HepG2 (cell line): ENCODE results near the gene MSMO1.

ENCODE experiments used
- CTCF ChIP-seq: sonication (generic); formaldehyde crosslinking; IDR thresholded peaks from 2 replicates; pipeline ENCODE4 v1.5.0; 2020; ENCODE audit warnings: mild to moderate bottlenecking, missing genetic modification reagents, moderate library complexity
- POLR2A ChIP-seq, 2 experiments: IDR thresholded peaks; 2 replicates each; pipeline ENCODE4 v1.6.1; 2011; ENCODE audit warnings: low read depth in 2 of 2, low read length in 2 of 2, mild to moderate bottlenecking in 1 of 2, moderate library complexity in 1 of 2; ENCODE audit not compliant: insufficient read depth in 1 of 2
- SETDB1 ChIP-seq: sonication (generic); formaldehyde crosslinking; IDR thresholded peaks from 2 replicates; pipeline ENCODE4 v1.5.1; 2020; ENCODE audit warnings: missing genetic modification reagents, mild to moderate bottlenecking, borderline replicate concordance
- STAT5B ChIP-seq: sonication (generic); formaldehyde crosslinking; IDR thresholded peaks from 2 replicates; pipeline ENCODE4 v1.4.0; 2020; ENCODE audit warnings: missing genetic modification reagents
- ZFP36 ChIP-seq: fragments of 150-350 bp; IDR thresholded peaks from 2 replicates; pipeline ENCODE4 v1.6.1; 2018; ENCODE audit warnings: borderline replicate concordance, low read length, low read depth; ENCODE audit not compliant: partially characterized antibody
- ZNF460 ChIP-seq: sonication (generic); formaldehyde crosslinking; IDR thresholded peaks from 2 replicates; pipeline ENCODE4 v1.5.1; 2020; ENCODE audit warnings: missing genetic modification reagents, mild to moderate bottlenecking, borderline replicate concordance
- ZNF792 ChIP-seq: IDR thresholded peaks from 2 replicates; pipeline ENCODE4 v1.6.1; 2016

- TF ChIP-seq STAT5B (CRISPR knock-in tag) (no peak), ZNF792 (CRISPR knock-in tag) (no peak), ZFP36 (no peak), CTCF (CRISPR knock-in tag) (peak; percentile 69), ZNF460 (CRISPR knock-in tag) (no peak), POLR2A (IDR thresholded peaks at IDR 0.05; ENCODE audit: insufficient read depth in 1 of 2, low read depth in 2 of 2, low read length in 2 of 2) (no peak), SETDB1 (CRISPR knock-in tag) (no peak)
Measured at GRCh38 chr4:165351359-165352130, 24.1 kb downstream of the MSMO1 start.
